GM21576 (cell line): ENCODE data around the gene GLIS2.

Source experiments
- ATAC-seq: cut with Tn5 transposase; IDR thresholded peaks from one replicate; pipeline ENCODE4 v1.9.1; 2021; ENCODE audit warnings: mild to moderate bottlenecking, moderate library complexity; ENCODE audit not compliant: unreplicated experiment

Gene GLIS2

DNA sequence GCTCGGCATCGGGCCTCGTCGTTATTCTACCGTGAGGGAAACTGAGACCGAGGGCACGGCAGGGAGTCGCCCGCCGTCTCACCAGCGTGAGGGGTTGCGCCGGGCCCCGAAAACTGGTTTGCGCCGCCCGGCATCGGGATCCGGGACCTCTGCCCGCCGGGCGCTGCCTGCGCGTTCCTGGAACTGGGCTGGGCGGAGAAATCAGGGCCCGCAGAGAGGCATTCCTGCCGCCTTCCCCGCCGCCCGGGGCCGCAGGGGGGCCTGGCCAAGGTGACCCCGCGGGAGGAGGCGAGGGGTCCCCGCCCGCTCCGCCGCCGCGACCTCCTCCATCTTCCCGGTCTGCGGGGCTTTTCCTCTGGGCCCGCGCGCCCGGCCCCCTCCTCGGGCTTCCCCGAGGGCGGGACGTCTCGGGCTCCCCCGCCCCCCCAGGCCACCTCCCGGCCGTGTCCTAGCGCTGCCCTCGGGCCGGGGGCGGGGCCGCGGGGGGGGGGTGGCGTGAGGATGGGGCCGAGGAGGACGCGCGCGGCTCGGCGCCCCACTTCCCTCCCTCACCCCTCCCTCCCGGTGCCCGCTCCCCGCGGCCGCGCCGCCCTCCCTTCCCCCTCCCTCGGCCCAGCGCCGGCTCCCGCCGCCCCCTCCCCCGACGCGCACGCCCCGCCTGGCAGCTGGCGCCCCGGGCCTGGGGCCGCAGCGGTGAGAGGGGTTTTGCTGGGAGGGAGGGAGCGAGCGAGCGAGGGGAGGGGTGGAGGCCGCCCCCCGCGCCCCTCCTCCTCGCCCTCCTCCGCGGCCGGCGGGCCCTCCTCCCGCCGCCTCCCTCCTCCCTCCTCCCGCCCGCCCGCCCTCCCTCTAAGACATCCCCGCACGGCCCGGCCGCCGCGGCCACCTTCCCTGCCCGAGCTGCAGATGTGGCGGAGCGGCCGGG lies at the start of gene GLIS2:
TSS of gene GLIS2 (plus strand) at position 882 of the 922 bp plus-strand sequence. CDS start 16,214 bp downstream, outside the sequence.
- ATAC-seq, result no peak

DNA sequence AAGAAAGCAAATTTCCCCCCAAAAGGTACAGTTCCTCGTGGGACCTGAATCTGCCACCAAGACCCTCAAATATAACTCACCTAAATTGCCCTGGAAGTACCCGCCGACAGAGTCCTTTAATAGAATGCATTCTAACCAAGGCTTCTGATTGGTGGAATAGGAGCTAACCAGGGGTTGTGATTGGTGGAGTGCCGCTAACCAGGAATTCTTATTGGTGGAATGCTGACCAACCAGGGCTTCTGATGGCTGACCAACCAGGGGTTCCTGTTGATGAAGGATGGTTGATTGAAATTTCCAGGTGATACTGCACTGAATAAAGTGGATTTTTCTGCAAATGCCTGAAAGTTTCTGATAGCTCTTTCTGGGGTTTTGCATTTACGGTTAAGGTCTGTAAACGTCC lies 49.5 kb upstream of the GLIS2 start:
- ATAC-seq, result no peak

DNA sequence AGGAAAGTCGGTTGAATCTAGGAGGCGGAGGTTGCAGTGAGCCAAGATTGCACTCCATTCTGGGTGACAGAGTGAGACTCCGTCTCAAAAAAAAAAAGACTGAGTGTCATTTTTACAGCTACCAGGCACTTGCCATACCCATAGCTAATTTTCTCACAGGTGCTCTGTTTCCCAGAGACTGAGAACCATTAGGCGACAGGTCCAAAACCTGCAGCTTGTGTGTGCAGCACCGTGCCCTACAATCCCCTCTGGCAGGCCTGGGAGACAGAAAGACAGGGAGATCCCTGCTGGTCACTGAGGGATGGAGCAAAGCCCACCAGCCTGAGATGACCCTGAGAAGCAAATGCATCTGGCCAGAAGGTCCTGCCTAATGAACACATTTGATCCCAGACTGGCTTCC lies 45.8 kb upstream of the GLIS2 start:
- ATAC-seq, result no peak

DNA sequence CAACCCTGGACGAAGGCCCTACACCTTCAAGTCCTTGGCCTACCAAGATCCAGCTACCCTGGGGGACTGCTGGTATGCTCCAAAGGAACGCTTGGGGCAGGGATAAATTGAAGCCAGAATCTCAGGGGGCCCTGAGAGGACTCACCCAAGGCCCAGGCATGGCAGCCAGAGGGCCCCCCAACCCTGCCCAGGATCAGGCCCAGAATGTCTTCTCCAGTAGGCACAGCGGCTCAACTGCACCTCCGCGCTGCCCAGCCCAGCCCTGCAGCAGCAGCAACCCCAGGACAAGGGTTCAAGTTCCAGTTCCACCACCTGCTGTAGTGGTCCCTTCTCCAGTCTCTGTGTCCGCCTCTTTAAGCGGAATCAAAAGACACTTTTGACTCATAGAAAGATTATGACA lies 45.3 kb upstream of the GLIS2 start:
- no peak for ATAC-seq

DNA sequence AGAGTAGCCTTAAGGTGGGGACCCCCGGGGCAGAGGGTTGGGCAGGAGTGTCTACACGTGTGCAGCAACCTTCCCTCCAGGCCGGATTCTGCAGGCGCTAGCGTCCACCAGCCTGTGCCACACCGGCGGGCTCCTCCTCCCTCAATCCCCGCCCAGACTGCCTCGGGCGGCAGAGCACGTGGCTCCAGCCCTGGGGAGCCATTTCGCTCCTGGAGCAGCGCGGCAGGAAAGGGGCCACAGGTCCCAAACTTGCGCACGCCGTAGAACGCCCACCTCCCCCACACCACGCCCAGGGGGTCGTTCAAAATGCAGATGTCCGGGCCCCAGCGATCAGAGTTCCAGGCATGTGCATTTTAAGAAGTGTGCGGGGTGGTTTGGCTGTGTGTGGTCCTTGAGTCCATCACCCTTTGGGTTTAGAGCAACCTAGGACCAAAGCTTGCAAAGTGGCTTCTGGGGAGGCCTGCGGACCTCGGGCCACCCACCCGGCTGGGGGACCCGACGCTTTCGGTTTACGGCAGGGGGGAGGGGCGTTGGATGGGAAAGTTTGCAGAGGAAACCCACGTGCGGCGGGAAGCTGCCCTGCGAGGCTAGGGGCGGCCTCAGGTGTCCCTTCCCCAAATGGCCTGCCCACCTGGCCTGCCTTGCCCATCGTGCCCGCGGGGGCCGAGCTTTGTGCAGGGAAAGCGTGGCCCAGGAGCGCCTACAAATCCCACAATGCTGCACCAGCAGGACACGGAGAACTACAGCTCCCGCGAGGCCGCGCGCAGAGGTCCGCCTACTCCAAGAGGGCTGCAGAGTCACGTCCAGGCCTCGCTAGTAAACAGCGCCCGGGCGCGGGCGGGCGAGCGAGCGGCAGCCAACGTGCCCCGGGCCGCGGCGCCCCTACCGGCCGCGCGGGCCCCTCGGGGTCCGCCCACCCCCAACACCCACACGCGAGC lies 44.4 kb upstream of the GLIS2 start:
- peak; percentile 65 for ATAC-seq

DNA sequence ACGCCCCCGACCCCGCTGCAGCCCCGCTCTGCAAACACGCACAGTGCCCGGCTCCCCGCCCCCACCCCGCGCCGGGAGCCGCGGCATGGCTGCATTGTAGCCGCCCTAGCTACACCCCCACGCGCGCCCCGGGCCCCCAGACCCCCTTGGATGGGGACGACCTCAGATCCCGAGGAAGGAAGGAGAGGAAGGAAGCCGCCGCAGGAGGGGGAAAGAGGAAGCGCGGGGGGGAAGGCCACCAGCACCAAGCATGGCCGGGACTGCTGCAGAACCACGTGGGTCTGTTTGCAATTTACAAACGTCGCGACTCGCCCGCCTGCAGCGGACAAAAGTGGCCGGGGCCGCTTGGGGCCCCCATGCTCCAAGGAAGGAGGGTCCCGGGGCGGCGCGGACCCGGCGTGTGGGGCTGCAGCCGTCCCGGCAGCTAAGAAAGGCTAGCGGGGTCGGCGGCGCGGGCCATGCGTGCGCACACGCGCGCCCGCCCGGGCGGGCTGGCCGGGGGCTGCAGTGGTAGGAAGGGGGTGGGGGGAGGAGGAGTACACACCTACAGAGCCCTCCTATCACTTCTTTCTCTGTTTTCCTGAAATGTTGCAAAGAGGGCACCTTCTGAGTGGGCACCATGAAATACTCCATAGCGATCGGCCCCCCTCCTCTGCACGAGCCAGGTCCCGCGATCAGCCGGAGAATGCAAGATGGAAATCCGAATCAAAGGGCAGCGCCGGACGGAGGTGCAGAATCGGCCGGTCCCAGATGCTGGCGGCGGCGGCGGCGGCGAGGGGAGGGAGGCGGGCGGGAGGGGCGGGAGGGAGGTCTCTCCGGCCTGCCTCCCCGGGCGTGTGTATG lies 43.5 kb upstream of the GLIS2 start:
- ATAC-seq, result no peak

DNA sequence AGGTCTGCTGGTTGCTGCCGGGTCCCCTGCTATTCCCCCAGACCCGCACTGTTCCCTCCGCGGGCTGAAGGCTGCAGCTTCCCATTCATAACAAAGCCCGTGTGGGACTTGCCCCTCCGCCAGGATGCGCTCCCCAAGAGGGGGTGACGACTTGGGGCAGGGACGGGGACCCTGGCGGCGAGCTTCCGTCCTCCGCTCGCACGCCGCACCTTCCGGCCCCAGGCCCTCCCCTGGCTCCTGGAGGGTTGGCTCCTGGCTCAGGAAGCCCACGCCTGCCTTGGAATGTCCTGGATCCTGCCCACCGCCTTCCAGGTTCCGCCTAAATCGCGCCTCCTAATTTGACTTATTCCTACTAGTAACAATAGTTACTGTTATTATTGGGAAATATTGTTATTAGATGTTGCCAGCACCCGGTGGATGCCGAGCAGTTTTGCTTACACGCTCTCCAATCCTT lies 42.0 kb upstream of the GLIS2 start:
- no peak for ATAC-seq

DNA sequence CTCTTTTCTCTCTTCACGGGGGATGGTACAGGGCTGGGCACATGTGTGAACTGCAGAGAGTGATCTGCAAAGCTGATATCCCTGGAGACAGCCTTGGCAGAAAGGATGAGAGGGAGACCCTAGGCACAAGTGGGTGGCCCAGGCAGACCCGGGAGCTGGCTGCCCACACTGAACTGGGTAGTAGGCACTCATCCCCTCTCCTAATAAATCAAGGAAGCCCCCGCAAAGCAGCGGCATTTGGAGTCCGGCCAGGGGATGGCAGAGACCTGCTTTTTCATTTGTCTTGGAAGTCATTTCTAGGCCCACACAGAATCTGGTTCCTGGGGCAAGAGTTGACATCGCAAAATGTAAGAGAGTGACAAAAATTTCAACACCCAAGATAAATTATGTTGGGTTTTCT lies 40.0 kb upstream of the GLIS2 start:
- no peak for ATAC-seq

DNA sequence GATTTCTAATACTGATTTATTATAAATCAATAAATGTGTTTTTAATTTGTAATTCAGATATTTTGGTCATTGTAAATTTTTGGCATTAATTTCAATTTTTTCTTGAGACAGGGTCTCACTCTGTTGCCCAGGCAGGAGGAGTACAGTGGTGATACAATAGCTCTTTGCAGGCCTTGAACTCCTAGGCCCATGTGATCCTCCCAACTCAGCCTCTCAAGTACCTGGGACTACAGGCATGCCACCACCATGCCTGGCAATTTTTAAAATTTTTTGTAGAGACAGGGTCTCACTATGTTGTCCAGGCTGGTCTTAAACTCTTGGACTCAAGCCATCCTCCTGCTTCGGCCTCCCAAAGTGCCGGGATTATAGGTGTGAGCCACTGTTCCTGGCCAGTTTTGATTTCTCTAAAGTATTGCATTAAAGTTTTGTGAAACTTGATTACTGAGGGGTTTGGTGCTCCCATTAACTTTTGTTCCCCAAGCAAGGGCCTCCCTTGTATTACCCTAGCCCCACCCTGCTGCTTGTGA lies 37.8 kb upstream of the GLIS2 start:
- ATAC-seq, result no peak

DNA sequence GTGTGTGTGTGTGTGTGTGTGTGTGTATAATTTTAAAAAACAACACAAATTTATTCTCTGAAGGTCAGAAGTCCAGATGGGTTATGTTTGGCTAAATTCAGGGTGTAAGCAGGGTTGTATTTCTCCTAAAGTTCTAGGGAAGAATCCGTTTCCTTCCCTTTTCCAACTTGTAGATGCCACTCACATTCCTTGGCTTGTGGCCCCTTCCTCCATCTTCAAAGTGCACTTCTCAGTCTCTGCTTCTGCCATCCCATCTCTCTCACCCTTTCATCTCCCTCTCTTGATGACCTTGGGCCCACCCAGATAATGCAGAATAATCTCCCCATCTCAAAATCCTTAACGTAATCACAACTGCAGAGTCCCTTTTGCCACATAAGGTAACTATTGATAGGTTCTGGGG lies 35.2 kb upstream of the GLIS2 start:
- ATAC-seq, result no peak

DNA sequence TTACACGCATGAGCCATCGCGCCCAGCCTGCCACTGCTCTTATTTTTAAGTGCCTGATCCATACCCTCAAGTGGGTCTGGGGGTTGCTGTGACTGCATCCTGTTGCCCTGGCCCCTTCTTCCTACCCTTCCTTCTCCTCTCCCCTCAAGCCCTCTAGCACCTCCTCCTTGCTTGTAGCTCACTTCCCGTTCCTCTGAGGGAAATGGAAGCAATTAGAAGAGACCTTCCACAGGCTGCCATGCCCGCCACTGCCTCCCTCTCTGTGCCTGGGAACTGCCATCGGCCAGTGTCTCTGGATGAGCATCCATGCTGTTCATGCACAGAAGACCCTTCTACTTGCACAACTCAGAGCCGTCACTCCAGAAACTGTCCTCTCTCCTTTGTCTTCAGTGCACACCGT lies 32.4 kb upstream of the GLIS2 start:
- no peak for ATAC-seq

DNA sequence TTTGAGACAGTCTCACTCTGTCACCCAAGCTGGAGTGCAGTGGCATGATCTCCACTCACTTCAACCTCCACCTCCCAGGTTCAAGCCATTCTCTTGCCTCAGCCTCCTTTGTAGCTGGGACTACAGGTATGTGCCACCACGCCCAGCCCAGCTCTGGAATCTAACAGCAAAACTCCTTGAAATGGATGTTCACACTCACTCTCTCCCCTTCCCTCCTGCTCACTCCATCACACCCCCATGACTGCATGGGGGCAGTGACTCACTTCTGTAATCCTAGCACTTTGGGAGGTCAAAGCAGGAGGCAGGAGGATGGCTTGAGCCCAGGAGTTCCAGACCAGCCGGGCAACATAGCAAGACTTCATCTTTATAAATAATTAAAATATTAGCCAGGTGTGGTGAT lies 31.9 kb upstream of the GLIS2 start:
- no peak for ATAC-seq

DNA sequence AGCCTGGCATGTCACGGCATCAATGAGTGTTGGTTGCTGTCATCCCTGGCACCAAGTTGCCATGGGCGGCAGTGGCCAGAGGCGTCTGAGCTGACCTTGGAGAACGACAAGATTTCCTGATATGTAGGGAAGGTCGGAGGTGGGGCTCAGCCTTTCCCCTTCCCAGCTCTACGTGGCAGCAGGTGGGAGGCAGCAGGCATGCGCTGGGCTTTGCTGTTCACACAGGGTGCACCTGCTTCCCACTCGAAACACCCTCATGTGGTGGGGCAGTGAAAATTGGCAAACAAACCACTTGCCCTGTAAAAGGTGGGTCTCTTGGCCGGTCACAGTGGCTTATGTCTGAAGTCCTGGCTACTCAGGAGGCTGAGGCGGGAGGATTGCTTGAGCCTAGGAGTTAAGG lies 30.7 kb upstream of the GLIS2 start:
- no peak for ATAC-seq

DNA sequence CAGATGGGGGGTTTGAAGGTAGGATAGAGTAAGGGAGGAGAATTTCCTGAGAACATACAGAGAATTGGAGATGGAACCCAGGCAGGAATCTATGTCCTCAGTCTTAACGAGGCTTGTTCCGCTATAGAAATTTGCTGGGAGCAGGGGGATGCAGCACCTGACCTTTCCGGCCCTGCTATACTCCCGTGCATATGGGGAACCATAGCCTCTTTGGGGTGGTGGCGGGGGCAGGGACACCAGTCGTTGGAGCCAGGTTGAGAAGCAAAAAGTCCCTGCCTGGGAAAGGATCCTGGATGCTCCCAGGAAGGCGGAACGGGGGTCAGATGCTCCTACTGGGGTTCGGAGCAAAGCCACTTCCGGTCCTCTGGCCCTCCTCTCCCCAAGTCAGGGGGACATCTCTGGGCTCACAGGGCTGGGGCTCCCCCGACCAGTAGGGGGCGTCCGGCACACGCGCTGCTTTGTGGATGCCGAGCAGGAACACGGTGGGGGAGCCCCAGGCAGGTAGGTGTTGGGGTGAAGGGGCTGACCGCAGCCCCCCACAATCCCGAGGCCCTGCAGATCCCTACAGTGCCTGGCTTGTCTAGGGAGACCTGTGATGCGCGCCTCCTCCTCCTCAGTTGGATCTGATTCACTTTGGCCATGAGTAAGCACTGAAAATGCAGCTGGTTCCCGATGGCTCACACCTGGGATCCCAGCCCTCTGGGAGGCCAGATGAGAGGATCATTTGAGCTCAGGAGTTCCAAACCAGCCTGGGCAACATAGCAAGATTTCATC lies 27.5 kb upstream of the GLIS2 start:
- no peak for ATAC-seq

DNA sequence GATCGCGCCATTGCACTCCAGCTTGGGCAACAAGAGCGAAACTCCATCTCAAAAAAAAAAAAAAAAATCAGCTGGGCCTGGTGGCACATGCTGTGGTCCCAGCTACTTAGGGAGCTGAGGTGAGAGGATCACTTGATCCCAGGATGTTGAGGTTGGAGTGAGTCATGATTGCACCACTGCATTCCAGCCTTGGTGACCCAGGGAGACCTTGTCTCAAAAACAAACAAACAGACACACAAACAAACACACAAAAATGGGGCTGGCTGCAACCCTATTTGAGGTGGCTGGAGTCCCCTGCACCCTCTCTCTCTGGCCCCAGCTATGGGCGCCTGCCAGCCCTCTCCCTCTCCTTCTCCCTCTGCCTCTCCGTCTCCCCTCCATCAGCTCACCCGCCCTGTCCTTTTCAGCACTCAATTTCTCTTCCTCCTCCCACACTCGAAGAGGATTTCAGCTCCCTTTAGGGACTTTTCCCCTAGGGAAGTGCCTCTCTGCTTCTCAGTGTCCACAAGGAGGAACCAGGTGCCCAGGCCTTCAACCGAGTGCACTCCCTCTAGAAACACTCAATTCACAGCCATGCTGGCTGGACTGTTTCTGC lies 25.5 kb upstream of the GLIS2 start:
- no peak for ATAC-seq

DNA sequence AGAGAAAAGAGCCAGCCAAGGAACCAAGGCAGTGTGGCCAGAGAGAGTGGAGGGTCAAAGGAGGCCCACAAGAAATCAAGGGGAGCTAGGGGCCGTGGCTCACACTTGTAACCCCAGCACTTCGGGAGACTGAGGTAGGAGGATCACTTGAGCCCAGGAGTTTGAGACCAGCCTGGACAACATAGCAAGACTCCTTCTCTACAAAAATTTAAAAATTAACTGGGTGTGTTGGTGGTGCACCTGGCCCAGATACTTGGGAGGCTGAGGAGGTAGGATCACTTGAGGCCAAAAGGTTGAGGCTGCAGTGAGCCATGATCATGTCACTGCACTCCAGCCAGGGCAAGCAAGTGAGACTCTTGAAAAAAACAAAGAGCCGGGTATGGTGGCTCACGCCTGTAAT lies 24.2 kb upstream of the GLIS2 start:
- ATAC-seq, result no peak

DNA sequence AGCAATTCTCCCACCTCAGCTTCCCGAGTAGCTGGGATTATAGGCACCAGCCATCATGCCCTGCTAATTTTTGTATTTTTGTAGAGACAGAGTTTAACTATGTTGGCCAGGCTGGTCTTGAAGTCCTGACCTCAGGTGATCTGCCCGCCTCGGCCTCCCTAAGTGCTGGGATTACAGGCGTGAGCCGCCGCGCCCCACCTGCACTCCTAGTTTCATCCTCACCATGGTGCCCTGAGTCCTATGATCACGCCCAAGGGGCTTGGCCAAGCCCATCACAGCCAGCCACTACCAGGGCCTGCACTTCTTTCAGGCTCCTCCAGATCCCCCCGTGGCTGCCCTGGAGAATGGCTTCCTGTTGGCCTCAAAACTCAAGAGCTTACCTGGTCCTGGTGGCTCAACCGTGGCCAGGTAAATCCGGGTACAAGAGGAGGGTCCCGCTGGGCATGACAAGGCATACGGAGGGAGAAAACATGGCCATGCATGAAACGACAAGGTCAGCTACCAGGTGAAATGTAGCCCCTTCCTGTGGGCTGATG lies 22.6 kb upstream of the GLIS2 start:
- no peak for ATAC-seq

DNA sequence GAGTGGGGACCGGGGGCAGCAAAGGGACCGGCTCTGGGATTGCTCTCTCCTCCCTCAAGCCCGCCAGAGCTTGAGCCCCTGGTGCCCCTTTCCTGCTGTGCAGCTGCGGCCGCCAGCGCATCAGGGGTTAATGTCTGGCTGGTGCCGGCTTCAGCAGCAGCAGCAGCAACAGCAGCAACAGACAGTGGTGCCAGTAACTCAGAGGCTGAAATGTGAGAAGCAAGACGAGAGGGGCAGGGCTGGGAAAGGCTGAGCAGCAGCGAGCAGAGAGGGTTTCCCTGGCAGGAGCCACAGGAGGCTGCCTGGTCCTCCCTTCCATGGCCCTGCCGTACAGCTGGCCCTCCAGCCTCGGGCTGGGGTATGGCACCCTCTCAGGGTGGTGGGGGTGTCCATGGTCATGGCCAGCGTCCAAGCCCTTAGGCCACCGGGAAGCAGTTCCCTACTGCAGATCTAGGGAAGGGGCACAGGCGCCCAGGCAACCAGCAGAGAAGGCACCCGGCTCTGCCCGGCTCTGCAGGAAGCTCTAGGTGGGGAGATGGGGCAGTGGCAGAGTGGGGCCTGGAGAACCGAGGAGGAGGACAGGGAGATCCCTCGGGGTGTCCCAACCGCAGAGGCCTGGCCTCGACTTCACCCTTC lies 21.9 kb upstream of the GLIS2 start:
- no peak for ATAC-seq

DNA sequence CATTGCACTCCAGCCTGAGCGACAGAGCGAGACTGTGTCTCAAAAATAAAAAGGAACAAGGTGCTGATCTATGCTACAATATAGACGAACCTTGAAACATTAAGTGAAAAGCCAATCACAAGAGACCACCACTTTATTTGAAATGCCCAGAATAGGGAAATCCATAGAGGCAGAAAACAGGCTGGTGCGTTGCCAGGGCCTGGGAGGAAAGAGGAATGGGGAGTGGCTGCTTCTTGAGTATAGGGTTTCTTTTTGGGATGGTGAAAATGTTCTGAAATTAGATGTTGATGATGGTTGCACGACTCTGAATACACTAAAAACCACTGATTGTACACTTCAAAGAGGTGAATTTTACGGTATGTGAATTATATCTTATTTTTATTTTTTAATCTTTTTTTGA lies 20.3 kb upstream of the GLIS2 start:
- no peak for ATAC-seq
